IPS DF 6.9 (cell line): ENCODE results near the gene ZNF91.
"Not testable (repeated sequence)": the region's sequence is repeated elsewhere in the genome, so short reads cannot be mapped to it uniquely, and the experiment has no call there.

Experiments used
- DNase-seq: peaks from one replicate; pipeline ENCODE4 v3.0.0-alpha.2; 2013; ENCODE audit warnings: low read depth, low spot score
- H3K27ac ChIP-seq: one replicate; pipeline ENCODE4 v1.5.1; 2013; ENCODE audit warnings: low read length, control low read depth
- H3K27me3 ChIP-seq: 2 replicates; pipeline ENCODE4 v1.6.1; 2013; ENCODE audit warnings: mild to moderate bottlenecking, low read length; ENCODE audit not compliant: control insufficient read depth, insufficient read depth
- H3K36me3 ChIP-seq: 2 replicates; pipeline ENCODE4 v1.6.1; 2013; ENCODE audit warnings: low read length; ENCODE audit not compliant: control insufficient read depth, insufficient read depth
- H3K4me1 ChIP-seq: 2 replicates; pipeline ENCODE4 v1.6.1; 2013; ENCODE audit warnings: low read length; ENCODE audit not compliant: control insufficient read depth, insufficient read depth
- H3K4me3 ChIP-seq: 2 replicates; pipeline ENCODE4 v1.5.1; 2013; ENCODE audit warnings: mild to moderate bottlenecking, low read length
- H3K9me3 ChIP-seq: 2 replicates; pipeline ENCODE4 v1.6.1; 2013; ENCODE audit warnings: low read length, inconsistent platforms; ENCODE audit not compliant: control insufficient read depth, insufficient read depth
- WGBS: extraction: QIAGEN DNeasy Blood & Tissue Kit; methylation state at CpG from one replicate; pipeline ENCODE4 v1.1.7; 2013; ENCODE audit warnings: mixed read lengths, missing lambda C conversion rate; ENCODE audit not compliant: insufficient read length, insufficient coverage; 5-methylcytosine and 5-hydroxymethylcytosine counted together

The ZNF91 gene

DNA sequence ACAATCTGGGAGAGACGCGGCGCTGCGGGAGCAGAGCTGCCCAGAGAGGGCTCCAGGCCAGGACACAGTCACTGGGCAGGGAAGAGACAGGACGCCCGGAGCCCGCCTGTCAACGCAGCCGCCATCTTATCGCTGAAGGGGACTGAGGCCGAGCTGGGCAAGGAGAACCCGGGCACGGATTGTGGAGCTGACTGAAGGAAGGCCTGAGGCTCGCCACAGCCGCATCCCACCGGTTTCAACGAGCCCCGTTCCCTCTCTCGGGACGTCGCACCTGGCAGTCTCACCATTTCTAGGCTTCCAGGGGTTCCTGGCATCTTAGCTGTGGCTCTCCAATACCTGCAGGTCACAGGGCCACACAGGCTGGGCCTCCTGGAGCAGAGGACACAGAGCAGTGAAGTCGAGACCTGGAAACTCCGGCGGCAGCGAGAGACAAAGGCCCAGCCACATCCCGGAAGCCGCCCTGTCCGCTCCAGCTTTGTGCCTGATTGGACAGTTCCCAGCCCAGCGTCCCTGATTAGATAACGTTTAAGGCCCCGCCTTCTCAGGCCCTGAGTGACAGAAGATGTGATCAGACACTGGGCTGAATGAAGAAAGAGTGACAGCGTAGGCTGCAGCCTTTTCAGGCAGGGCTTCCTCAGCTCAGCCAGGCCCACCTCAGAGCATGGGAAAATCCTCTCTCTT lies at the start of gene ZNF91:
TSS of gene ZNF91 (minus strand) at position 431 of the 681 bp plus-strand sequence. CDS start at position 314, 117 bp downstream.
- peak within 1 kb of the TSS; percentile 84 for H3K4me3 ChIP-seq
- H3K27me3 ChIP-seq, result no peaks in the 10 kb centered on the region
- peak; percentile 93 for DNase-seq
- peaks cover 3% of the 10 kb centered on the region; the same call in 1 of the 2 replicates for H3K36me3 ChIP-seq
- no CpG with 5 or more reads among the region's 32 CpGs for WGBS
- no peaks in the 10 kb centered on the region for H3K9me3 ChIP-seq
- no peak within 1 kb of the TSS for H3K27ac ChIP-seq
- no peaks in the 10 kb centered on the region for H3K4me1 ChIP-seq

GRCh38 chr19:23440791-23441190 lies 45.5 kb upstream of the ZNF91 start:
- Histone ChIP-seq H3K9me3 (peaks cover 2% of the 10 kb centered on the region; the same call in 1 of the 2 replicates), H3K36me3 (no peaks in the 10 kb centered on the region), H3K4me1 (no peaks in the 10 kb centered on the region), H3K27me3 (no peaks in the 10 kb centered on the region), H3K4me3 (no peak overlapping the region), H3K27ac (no peak overlapping the region)
- no CpG with 5 or more reads among the region's 9 CpGs for WGBS
- DNase-seq, result no peak

- H3K4me3 ChIP-seq, result no peak overlapping the region
- DNase-seq, result no peak
- no CpG with 5 or more reads among the region's 9 CpGs for WGBS
These were observed 44.9 kb upstream of the ZNF91 start for GRCh38 chr19:23440207-23440606.

DNA sequence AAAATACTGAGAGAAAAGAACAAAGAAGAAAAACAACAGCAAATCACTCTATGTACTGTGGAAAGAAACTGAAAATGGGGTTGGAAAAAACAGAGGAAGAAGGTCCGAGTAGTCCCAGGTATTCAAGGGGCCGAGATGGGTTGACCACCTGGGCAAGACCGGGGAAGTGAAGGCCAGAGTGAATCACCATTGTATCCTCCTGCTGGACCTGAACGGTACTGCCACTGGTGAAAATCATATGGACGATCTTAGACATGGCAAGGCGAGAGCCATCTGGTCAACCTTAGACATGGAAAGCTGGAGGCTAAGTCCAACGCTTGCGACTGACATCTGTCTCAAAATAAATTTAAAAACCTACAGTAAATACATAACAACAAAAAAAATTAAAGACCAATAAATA lies 44.4 kb upstream of the ZNF91 start:
- DNase-seq, result no peak
- Histone ChIP-seq H3K4me1 (no peaks in the 10 kb centered on the region), H3K27ac (no peak overlapping the region), H3K36me3 (no peaks in the 10 kb centered on the region), H3K9me3 (peaks cover 2% of the 10 kb centered on the region; the same call in 1 of the 2 replicates), H3K27me3 (no peaks in the 10 kb centered on the region), H3K4me3 (no peak overlapping the region)
- WGBS, result no CpG with 5 or more reads among the region's 8 CpGs

More at GRCh38 chr19:23440207-23440606, 44.9 kb upstream of the ZNF91 start:
- Histone ChIP-seq H3K36me3 (no peaks in the 10 kb centered on the region), H3K9me3 (peaks cover 2% of the 10 kb centered on the region; the same call in 1 of the 2 replicates), H3K27me3 (no peaks in the 10 kb centered on the region), H3K4me1 (no peaks in the 10 kb centered on the region), H3K27ac (no peak overlapping the region)

DNA sequence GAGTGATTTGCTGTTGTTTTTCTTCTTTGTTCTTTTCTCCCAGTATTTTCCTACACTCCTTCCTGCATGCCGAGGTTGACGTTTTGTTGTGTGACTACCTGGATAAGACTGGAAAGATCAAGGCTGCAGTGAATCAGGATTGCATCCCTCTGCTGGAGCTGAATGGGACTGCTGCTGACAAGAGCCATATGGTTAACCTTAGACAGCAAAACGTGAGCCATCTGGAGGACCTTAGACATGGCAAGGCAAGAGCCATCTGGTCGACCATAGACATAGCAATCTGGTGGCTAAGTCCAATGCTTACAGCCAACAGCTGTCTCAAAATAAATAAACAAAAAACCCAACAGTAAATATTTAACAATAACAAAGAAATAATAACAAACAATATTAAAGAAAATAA lies 42.6 kb upstream of the ZNF91 start:
- DNase-seq, result no peak
- H3K9me3 ChIP-seq, result peaks cover 2% of the 10 kb centered on the region; the same call in 1 of the 2 replicates
- no peak overlapping the region for H3K4me3 ChIP-seq
- H3K27me3 ChIP-seq, result no peaks in the 10 kb centered on the region
- H3K27ac ChIP-seq, result no peak overlapping the region
- no peaks in the 10 kb centered on the region for H3K4me1 ChIP-seq
- WGBS, result no CpG with 5 or more reads among the region's 4 CpGs
- no peaks in the 10 kb centered on the region for H3K36me3 ChIP-seq

DNA sequence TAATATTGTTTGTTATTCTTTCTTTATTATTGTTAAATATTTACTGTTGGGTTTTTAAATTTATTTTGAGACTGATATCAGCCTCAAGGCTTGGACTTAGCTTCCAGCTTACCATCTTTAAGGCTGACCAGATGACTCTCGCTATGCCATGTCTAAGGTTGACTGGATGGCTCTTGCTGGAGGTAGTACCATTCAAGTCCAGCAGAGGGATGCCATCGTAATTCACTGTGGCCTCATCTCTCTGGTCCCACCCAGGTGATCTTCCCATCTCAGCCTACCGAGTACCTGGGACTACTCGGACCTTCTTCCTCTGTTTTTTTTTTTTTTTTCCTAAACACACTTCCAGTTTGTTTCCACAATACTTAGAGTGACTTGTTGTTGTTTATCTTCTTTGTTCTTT lies 41.7 kb upstream of the ZNF91 start:
- no peak for DNase-seq
- H3K4me1 ChIP-seq, result no peaks in the 10 kb centered on the region
- H3K4me3 ChIP-seq, result no peak overlapping the region
- WGBS, result no CpG with 5 or more reads among the region's 4 CpGs
- H3K36me3 ChIP-seq, result no peaks in the 10 kb centered on the region
- H3K27me3 ChIP-seq, result no peaks in the 10 kb centered on the region
- peaks cover 2% of the 10 kb centered on the region; the same call in 1 of the 2 replicates for H3K9me3 ChIP-seq
- H3K27ac ChIP-seq, result no peak overlapping the region

DNA sequence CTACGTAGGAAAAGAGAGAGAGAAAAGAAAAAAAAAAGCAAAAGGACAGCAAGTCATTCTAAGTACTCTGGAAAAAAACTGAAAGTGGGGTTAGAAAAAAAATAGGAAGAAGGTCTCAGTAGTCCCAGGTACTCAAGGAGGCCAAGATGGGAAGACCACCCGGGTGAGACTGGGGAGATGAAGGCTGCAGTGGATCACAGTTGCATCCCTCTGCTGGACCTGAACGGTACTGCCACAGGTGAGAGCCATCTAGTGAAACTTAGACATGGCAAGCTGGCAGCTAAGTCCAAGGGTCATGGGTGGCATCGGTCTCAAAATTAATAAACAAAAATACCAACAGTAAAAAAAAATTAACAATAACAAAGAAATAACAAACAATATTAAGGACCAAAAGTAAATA lies 41.0 kb upstream of the ZNF91 start:
- Histone ChIP-seq H3K27ac (no peak overlapping the region), H3K4me1 (no peaks in the 10 kb centered on the region), H3K27me3 (no peaks in the 10 kb centered on the region), H3K4me3 (no peak overlapping the region), H3K36me3 (no peaks in the 10 kb centered on the region), H3K9me3 (peaks cover 2% of the 10 kb centered on the region; the same call in 1 of the 2 replicates)
- no CpG with 5 or more reads among the region's 4 CpGs for WGBS
- DNase-seq, result no peak

DNA sequence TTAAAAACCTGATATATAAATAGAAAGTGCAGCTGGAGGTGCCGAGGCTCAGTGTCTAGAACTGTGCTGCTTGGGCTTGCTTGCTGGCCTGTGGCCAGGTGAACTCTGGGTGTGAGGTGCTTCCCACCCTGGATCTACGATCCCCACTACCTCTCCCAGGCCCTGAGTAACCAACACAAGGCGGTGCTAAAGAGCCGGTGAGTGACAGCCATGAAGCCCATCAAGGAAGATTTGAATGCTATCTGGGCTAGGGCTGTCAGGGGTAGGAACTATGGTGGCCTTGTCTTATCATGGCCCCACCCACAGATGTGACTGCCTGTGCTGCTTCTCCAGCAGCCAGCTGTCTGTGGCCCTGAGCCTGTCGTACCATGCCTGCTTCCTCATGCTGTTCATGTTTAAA lies 25.6 kb upstream of the ZNF91 start:
- no peak overlapping the region for H3K27ac ChIP-seq
- no peaks in the 10 kb centered on the region for H3K9me3 ChIP-seq
- H3K36me3 ChIP-seq, result no peaks in the 10 kb centered on the region
- DNase-seq, result no peak
- H3K27me3 ChIP-seq, result no peaks in the 10 kb centered on the region
- H3K4me3 ChIP-seq, result no peak overlapping the region
- WGBS, result no CpG with 5 or more reads among the region's 5 CpGs
- no peaks in the 10 kb centered on the region for H3K4me1 ChIP-seq

- H3K9me3 ChIP-seq, H3K4me1 ChIP-seq: not testable (repeated sequence)
- WGBS, result no CpG with 5 or more reads among the region's 38 CpGs
These were observed 24.0 kb upstream of the ZNF91 start for GRCh38 chr19:23419261-23419660.

DNA sequence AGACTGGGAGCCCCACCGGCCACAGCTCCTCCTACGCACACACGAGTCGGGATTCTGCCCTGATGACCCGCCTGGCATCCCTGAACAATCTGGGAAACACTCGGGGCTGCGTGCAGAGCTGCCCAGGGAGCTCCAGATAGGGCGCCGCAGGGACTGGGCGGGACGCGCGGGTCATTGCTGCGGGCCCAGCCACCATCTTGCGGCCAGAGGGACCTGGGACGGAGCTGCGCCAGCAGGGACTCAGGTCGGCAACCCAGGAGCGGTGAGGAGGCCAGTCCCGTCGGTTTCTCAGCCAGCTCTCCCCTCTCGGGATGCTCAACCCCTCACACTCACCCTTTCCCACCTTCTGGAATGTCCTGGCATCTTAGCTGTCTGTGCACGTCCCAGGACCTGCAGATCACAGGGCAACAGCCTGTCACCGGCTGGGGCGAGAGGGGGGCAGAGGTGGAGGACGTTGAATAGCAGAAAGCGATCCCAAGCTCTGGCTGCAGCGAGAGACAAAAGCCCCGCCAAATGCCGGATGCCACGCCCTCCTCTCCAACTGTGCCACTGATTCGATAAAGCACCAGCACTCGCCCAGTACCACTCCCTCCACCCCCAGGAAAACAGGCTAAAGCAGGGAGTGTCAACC lies 20.4 kb upstream of the ZNF91 start:
- peak; percentile 83 for DNase-seq
- no peaks in the 10 kb centered on the region for H3K9me3 ChIP-seq
- no CpG with 5 or more reads among the region's 33 CpGs for WGBS
- no peaks in the 10 kb centered on the region for H3K4me1 ChIP-seq
- H3K27ac ChIP-seq, result no peak overlapping the region
- H3K4me3 ChIP-seq, result peak overlapping the region; percentile 67
- no peaks in the 10 kb centered on the region for H3K27me3 ChIP-seq
- H3K36me3 ChIP-seq, result no peaks in the 10 kb centered on the region

More at GRCh38 chr19:23419261-23419660, 24.0 kb upstream of the ZNF91 start:
- H3K36me3 ChIP-seq, H3K4me3 ChIP-seq, DNase-seq, H3K27ac ChIP-seq, H3K27me3 ChIP-seq: not testable (repeated sequence)
